HepG2 (cell line): ENCODE measurements around the gene DPYSL3.

Experiments used
- CHCHD3 ChIP-seq: sonication (generic); formaldehyde crosslinking; IDR thresholded peaks from 2 replicates; pipeline ENCODE4 v1.8.0; 2022; ENCODE audit warnings: mild to moderate bottlenecking, missing genetic modification reagents, moderate library complexity
- EP300 ChIP-seq, 3 experiments: sonication (generic) in 1 of 3; formaldehyde crosslinking in 1 of 3; IDR thresholded peaks; 2 replicates each; pipeline versions ENCODE4 v1.5.1 to v1.6.1; 2011 to 2020; ENCODE audit warnings: low read depth in 2 of 3, low read length in 2 of 3, borderline replicate concordance in 1 of 3, improper control_type of control experiment in 1 of 3, mild to moderate bottlenecking in 1 of 3, missing genetic modification reagents in 1 of 3, moderate library complexity in 1 of 3
- POLR2AphosphoS5 ChIP-seq: IDR thresholded peaks from 2 replicates; pipeline ENCODE4 v1.6.1; 2012; ENCODE audit warnings: low read depth, low read length
- REST ChIP-seq, 2 experiments: IDR thresholded peaks; 2 replicates each; pipeline ENCODE4 v1.6.1; 2011 to 2012; ENCODE audit warnings: low read length in 2 of 2, borderline replicate concordance in 1 of 2, low read depth in 1 of 2, mild to moderate bottlenecking in 1 of 2, moderate library complexity in 1 of 2
- TAF15 ChIP-seq: fragments of 200-400 bp; formaldehyde crosslinking; IDR thresholded peaks from one replicate; pipeline ENCODE4 v1.6.1; 2018; ENCODE audit warnings: mild to moderate bottlenecking, low read depth, low read length; ENCODE audit not compliant: poor library complexity, severe bottlenecking
- ZBTB39 ChIP-seq: sonication (generic); formaldehyde crosslinking; IDR thresholded peaks from 2 replicates; pipeline ENCODE4 v1.5.0; 2020; ENCODE audit warnings: missing genetic modification reagents

GRCh38 chr5:147400126-147400809 is 109.6 kb downstream of the DPYSL3 start:
- TF ChIP-seq CHCHD3 (CRISPR knock-in tag), result no peak
- TF ChIP-seq POLR2AphosphoS5, result no peak
- no peak for TF ChIP-seq TAF15
- TF ChIP-seq EP300 (IDR thresholded peaks at IDR 0.05; ENCODE audit: low read depth in 2 of 2, low read length in 2 of 2), result no peak
- TF ChIP-seq EP300 (CRISPR knock-in tag; IDR thresholded peaks at IDR 0.05; ENCODE audit: borderline replicate concordance), result no peak
- no peak for TF ChIP-seq ZBTB39
- TF ChIP-seq REST (IDR thresholded peaks at IDR 0.05; ENCODE audit: borderline replicate concordance in 1 of 2, low read depth in 1 of 2, low read length in 2 of 2), result no peak
